ENCODE measurements around the gene MADCAM1.

MADCAM1 gene

GRCh38 chr19:547836-548720, 51.8 kb downstream of the MADCAM1 start:
- no peak for TF ChIP-seq CTCF (IDR thresholded peaks at IDR 0.05; ENCODE audit: poor library complexity, severe bottlenecking)
- DNase-seq (ENCODE audit: low spot score) (no peak), ATAC-seq (ENCODE audit: low read depth) (no peak; the same call in 2 of the 3 replicates)
- Histone ChIP-seq H3K4me1 (ENCODE audit: insufficient read depth, poor library complexity, severe bottlenecking) (no peaks in the 10 kb centered on the region), H3K36me3 (ENCODE audit: low read depth) (no peaks in the 10 kb centered on the region), H3K27ac (ENCODE audit: poor library complexity, severe bottlenecking) (no peak overlapping the region), H3K9me3 (ENCODE audit: severe bottlenecking) (no peaks in the 10 kb centered on the region), H3K27me3 (ENCODE audit: insufficient read depth, poor library complexity, severe bottlenecking) (no peaks in the 10 kb centered on the region), H3K4me3 (ENCODE audit: severe bottlenecking) (no peak overlapping the region)

- Histone ChIP-seq H3K4me1 (ENCODE audit: insufficient read depth, poor library complexity, severe bottlenecking) (no peaks in the 10 kb centered on the region), H3K4me3 (ENCODE audit: severe bottlenecking) (no peak overlapping the region), H3K36me3 (ENCODE audit: low read depth) (no peaks in the 10 kb centered on the region), H3K9me3 (ENCODE audit: severe bottlenecking) (no peaks in the 10 kb centered on the region), H3K27ac (ENCODE audit: poor library complexity, severe bottlenecking) (no peak overlapping the region), H3K27me3 (ENCODE audit: insufficient read depth, poor library complexity, severe bottlenecking) (no peaks in the 10 kb centered on the region)
- DNase-seq (ENCODE audit: low spot score): no peak
- no peak for ATAC-seq (ENCODE audit: low read depth)
- TF ChIP-seq CTCF (IDR thresholded peaks at IDR 0.05; ENCODE audit: poor library complexity, severe bottlenecking): no peak
Observed at GRCh38 chr19:548886-549830, 52.9 kb downstream of the MADCAM1 start.

DNA sequence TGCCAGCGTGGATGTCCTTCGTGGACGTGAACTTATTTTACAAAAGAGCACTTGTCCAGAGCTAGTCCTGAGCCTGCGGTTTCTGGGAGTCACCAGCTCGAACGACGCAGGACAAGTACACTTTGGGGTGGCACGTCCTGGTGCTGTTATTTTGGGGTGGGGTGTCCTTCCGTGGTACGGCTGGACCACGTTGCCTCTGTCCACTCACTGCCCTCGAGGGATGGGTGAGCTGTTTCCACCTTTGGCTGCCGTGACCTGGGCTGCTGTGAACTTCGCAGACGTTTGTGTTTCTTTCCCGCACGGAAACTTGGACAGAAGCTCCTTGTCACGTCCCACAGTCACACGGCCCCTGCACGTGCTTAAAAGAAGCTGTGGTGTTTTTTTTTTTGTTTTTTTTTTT, 58.5 kb downstream of the MADCAM1 start:
- DNase-seq (ENCODE audit: low spot score): no peak
- no peak for TF ChIP-seq CTCF (IDR thresholded peaks at IDR 0.05; ENCODE audit: poor library complexity, severe bottlenecking)
- H3K4me3 ChIP-seq (ENCODE audit: severe bottlenecking): no peak overlapping the region
- H3K4me1 ChIP-seq (ENCODE audit: insufficient read depth, poor library complexity, severe bottlenecking): no peaks in the 10 kb centered on the region
- no peak overlapping the region for H3K27ac ChIP-seq (ENCODE audit: poor library complexity, severe bottlenecking)
- no peaks in the 10 kb centered on the region for H3K36me3 ChIP-seq (ENCODE audit: low read depth)
- ATAC-seq (ENCODE audit: low read depth): no peak
- H3K27me3 ChIP-seq (ENCODE audit: insufficient read depth, poor library complexity, severe bottlenecking): no peaks in the 10 kb centered on the region
- H3K9me3 ChIP-seq (ENCODE audit: severe bottlenecking): no peaks in the 10 kb centered on the region

Data from RWPE2 (cell line).